Measurements from ENCODE around the gene SNAPC2. TPM values are rescaled to one million over a fixed set of nuclear protein-coding genes. Genes with fewer than 3 reads are reported as not detected.
"Not testable (repeated sequence)": the region's sequence is repeated elsewhere in the genome, so short reads cannot be mapped to it uniquely, and the experiment has no call there.

The SNAPC2 gene
- polyA plus RNA-seq, 4 donors, result 13.0 to 23.5 (median 18.2) TPM

GRCh38 chr19:7908078-7908699, 11.9 kb upstream of the SNAPC2 start:
- no peak for DNase-seq (ENCODE audit: low read depth in 4 of 4, low spot score in 2 of 4)

- no peak for DNase-seq (ENCODE audit: low read depth in 4 of 4, low spot score in 2 of 4)
Measured at GRCh38 chr19:7908742-7909461, 11.2 kb upstream of the SNAPC2 start.

- DNase-seq (ENCODE audit: low read depth in 4 of 4, low spot score in 2 of 4), result no peak
Measured at GRCh38 chr19:7909471-7910067, 10.6 kb upstream of the SNAPC2 start.

- no peak for DNase-seq (ENCODE audit: low read depth in 4 of 4, low spot score in 2 of 4)
Measured at GRCh38 chr19:7910321-7911161, 9.6 kb upstream of the SNAPC2 start.

GRCh38 chr19:7911508-7912143, 8.5 kb upstream of the SNAPC2 start:
- no peak for DNase-seq (ENCODE audit: low read depth in 4 of 4, low spot score in 2 of 4)

- DNase-seq (ENCODE audit: low read depth in 4 of 4, low spot score in 2 of 4), result no peak
Measured at GRCh38 chr19:7912144-7912696, 7.9 kb upstream of the SNAPC2 start.

- DNase-seq (ENCODE audit: low read depth in 4 of 4, low spot score in 2 of 4), result no peak
Measured at GRCh38 chr19:7912697-7913564, 7.2 kb upstream of the SNAPC2 start.

GRCh38 chr19:7913652-7914051, 6.5 kb upstream of the SNAPC2 start:
- DNase-seq (ENCODE audit: low read depth in 4 of 4, low spot score in 2 of 4), result no peak

- DNase-seq (ENCODE audit: low read depth in 4 of 4, low spot score in 2 of 4), result no peak
Measured at GRCh38 chr19:7914099-7914498, 6.0 kb upstream of the SNAPC2 start.

- no peak for DNase-seq (ENCODE audit: low read depth in 4 of 4, low spot score in 2 of 4)
Measured at GRCh38 chr19:7914598-7915045, 5.5 kb upstream of the SNAPC2 start, which contains the start of gene TGFBR3L. TSS of gene TGFBR3L (plus strand) at chr19:7914830.

GRCh38 chr19:7915250-7916102, 4.7 kb upstream of the SNAPC2 start:
- DNase-seq (ENCODE audit: low read depth in 4 of 4, low spot score in 2 of 4), result no peak

- no peak for DNase-seq (ENCODE audit: low read depth in 4 of 4, low spot score in 2 of 4)
Measured at GRCh38 chr19:7916103-7916954, 3.8 kb upstream of the SNAPC2 start.

GRCh38 chr19:7916955-7917266, 3.2 kb upstream of the SNAPC2 start:
- no peak for DNase-seq (ENCODE audit: low read depth in 4 of 4, low spot score in 2 of 4)

GRCh38 chr19:7917267-7918061, 2.7 kb upstream of the SNAPC2 start:
- no peak for DNase-seq (ENCODE audit: low read depth in 4 of 4, low spot score in 2 of 4)

- not testable (repeated sequence) for DNase-seq (ENCODE audit: low read depth in 4 of 4, low spot score in 2 of 4)
Measured at GRCh38 chr19:7918062-7918614, 2.0 kb upstream of the SNAPC2 start.
